PFSK-1 (cell line): ENCODE data around the gene RBFA.

Source experiments
- FOXP2 ChIP-seq: optimal IDR thresholded peaks from 2 replicates; pipeline ENCODE3; 2011; ENCODE audit warnings: borderline replicate concordance, control low read depth, inconsistent platforms; ENCODE audit not compliant: insufficient read depth; ENCODE audit errors: extremely low read length, extremely low read depth
- POLR2AphosphoS5 ChIP-seq: IDR thresholded peaks from 2 replicates; pipeline ENCODE4 v1.6.1; 2012; ENCODE audit warnings: low read depth, mild to moderate bottlenecking, control low read depth, low read length, moderate library complexity
- SIN3A ChIP-seq: IDR thresholded peaks from 2 replicates; pipeline ENCODE4 v1.6.1; 2012; ENCODE audit warnings: mild to moderate bottlenecking, low read length, moderate library complexity, borderline replicate concordance; ENCODE audit not compliant: insufficient read depth
- TAF1 ChIP-seq: IDR thresholded peaks from 2 replicates; pipeline ENCODE4 v1.6.1; 2012; ENCODE audit warnings: low read length, control low read depth, borderline replicate concordance; ENCODE audit not compliant: insufficient read depth
- TF ChIP-seq, protein P1 (sequence below), 2 experiments: IDR thresholded peaks; 2 replicates each; pipeline versions ENCODE4 v1.6.1 to v1.8.0; 2011 to 2012; ENCODE audit warnings: low read depth in 2 of 2, low read length in 2 of 2, control low read depth in 1 of 2, inconsistent platforms in 1 of 2, mild to moderate bottlenecking in 1 of 2, moderate library complexity in 1 of 2; ENCODE audit not compliant: insufficient read depth in 1 of 2

RBFA gene

DNA sequence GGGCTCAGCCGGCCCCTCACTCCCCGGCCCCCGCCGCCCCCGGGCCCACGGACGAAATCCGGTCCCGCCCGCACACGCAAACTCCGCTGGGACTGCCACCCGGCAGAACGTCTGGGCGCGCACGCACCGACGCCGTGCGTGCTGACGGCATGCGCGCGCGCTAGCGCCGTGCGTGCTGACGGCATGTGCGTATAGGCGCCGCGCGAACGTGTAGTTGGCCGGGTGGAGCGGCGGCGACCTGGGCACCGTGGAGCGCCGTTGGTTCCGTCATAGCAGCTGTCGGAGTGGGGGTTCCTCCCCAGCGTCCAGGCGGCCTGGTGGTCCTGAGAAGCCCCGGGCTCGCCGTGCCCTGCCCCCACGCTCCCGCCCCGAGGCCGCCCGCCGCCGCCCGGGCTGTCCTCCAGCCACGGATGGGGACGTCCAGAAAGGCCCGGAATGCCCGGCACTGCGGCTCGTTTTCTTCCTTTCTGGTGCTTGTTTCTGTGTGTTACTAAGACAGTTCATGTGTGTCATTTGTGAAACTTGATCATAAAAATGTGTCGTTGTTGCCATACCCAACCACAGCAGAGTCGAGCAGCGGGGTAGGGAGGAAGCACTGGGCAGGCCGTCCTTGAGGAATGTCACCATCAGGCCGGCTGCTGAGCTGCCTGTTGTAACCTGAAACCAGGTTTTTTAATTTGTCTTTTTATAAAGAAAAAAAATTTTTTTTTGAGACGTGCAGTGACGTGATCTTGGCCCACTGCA is 45.6 kb upstream of the RBFA start, which contains the start of gene TXNL4A:
Gene TXNL4A (minus strand): TSS at position 113 of the 744 bp plus-strand sequence. CDS start 171 bp downstream, outside the sequence.
- TF ChIP-seq TAF1, result peak; percentile 88
- peak; percentile 99 for TF ChIP-seq FOXP2
- TF ChIP-seq POLR2AphosphoS5, result peak; percentile 92
- TF ChIP-seq, protein P1, sequence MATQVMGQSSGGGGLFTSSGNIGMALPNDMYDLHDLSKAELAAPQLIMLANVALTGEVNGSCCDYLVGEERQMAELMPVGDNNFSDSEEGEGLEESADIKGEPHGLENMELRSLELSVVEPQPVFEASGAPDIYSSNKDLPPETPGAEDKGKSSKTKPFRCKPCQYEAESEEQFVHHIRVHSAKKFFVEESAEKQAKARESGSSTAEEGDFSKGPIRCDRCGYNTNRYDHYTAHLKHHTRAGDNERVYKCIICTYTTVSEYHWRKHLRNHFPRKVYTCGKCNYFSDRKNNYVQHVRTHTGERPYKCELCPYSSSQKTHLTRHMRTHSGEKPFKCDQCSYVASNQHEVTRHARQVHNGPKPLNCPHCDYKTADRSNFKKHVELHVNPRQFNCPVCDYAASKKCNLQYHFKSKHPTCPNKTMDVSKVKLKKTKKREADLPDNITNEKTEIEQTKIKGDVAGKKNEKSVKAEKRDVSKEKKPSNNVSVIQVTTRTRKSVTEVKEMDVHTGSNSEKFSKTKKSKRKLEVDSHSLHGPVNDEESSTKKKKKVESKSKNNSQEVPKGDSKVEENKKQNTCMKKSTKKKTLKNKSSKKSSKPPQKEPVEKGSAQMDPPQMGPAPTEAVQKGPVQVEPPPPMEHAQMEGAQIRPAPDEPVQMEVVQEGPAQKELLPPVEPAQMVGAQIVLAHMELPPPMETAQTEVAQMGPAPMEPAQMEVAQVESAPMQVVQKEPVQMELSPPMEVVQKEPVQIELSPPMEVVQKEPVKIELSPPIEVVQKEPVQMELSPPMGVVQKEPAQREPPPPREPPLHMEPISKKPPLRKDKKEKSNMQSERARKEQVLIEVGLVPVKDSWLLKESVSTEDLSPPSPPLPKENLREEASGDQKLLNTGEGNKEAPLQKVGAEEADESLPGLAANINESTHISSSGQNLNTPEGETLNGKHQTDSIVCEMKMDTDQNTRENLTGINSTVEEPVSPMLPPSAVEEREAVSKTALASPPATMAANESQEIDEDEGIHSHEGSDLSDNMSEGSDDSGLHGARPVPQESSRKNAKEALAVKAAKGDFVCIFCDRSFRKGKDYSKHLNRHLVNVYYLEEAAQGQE (IDR thresholded peaks at IDR 0.05; ENCODE audit: insufficient read depth in 1 of 2, low read depth in 2 of 2, low read length in 2 of 2), result peak in 1 of 2 experiments; percentile 35; a peak in 1 of 4 replicates
- TF ChIP-seq SIN3A, result no peak

- no peak for TF ChIP-seq SIN3A
- TF ChIP-seq POLR2AphosphoS5, result no peak
- TF ChIP-seq, protein P1 (IDR thresholded peaks at IDR 0.05; ENCODE audit: insufficient read depth in 1 of 2, low read depth in 2 of 2, low read length in 2 of 2), result no peak
- TF ChIP-seq TAF1, result no peak
These were observed 45.1 kb upstream of the RBFA start for GRCh38 chr18:79989195-79989497.

DNA sequence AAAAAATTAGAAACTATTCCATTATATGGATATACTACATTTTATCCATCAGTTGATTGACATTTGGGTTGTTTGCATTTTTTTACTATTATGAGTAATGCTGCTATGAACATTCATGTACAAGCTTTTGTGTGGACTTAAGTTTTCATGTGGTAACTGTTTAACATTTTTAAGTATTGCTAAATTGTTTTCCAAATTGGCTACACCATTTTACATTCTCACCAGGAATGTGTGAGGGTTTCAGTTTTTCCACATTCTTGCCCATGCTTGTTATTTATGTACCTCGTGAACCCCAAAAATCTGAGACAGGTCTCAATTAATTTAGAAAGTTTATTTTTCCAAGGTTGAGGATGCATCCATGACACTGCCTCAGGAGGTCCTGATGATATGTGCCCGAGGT is 42.7 kb upstream of the RBFA start:
- TF ChIP-seq SIN3A, result no peak
- no peak for TF ChIP-seq FOXP2
- TF ChIP-seq, protein P1 (IDR thresholded peaks at IDR 0.05; ENCODE audit: insufficient read depth in 1 of 2, low read depth in 2 of 2, low read length in 2 of 2), result no peak
- no peak for TF ChIP-seq TAF1
- TF ChIP-seq POLR2AphosphoS5, result no peak

DNA sequence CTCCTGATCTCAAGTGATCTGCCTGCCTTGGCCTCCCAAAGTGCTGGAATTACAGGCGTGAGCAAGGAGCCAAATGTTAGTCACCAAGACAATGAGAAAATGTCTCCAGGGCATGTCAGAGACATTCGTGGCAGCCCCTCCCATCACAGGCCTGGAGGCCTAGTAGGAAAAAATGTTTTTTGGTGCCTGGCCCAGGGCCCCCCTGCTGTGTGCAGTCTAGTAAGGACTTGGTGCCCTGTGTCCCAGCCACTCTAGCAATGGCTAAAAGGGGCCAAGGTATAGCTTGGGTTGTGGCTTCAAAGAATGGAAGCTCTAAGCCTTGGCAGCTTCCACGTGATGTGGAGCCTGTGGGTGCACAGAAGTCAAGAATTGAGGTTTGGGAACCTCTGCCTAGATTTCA is 33.4 kb upstream of the RBFA start:
- TF ChIP-seq POLR2AphosphoS5 (no peak), FOXP2 (no peak)
- TF ChIP-seq, protein P1 (IDR thresholded peaks at IDR 0.05; ENCODE audit: insufficient read depth in 1 of 2, low read depth in 2 of 2, low read length in 2 of 2), result no peak

- TF ChIP-seq FOXP2, result no peak
- TF ChIP-seq POLR2AphosphoS5, result no peak
- no peak for TF ChIP-seq SIN3A
- no peak for TF ChIP-seq TAF1
- TF ChIP-seq, protein P1 (IDR thresholded peaks at IDR 0.05; ENCODE audit: insufficient read depth in 1 of 2, low read depth in 2 of 2, low read length in 2 of 2), result no peak
These were observed 31.8 kb upstream of the RBFA start for GRCh38 chr18:80002468-80002867.
